Subcutaneous adipose tissue (tissue), 4 donors: ENCODE measurements around the gene UCP3. TPM values are rescaled to one million over a fixed set of nuclear protein-coding genes. Genes with fewer than 3 reads are reported as not detected.

Source experiments
- CTCF ChIP-seq: fragments of 450-650 bp; IDR thresholded peaks from one replicate; pipeline ENCODE4 v1.5.1; 2016; ENCODE audit warnings: low read depth, mild to moderate bottlenecking, control low read depth, antibody characterized with exemption, moderate library complexity
- total RNA-seq, 4 donors: library from RNA; depleted of rRNA; stranded (reverse); fragments of >200 nt; gene quantifications; one replicate each; pipeline ENCODE4 v1.1.0, GENCODE V29; 2016

Gene UCP3
- total RNA-seq, 4 donors from 2014 or later: 0.44 to 1.7 (median 0.78) TPM

- no peak for TF ChIP-seq CTCF
Observed at GRCh38 chr11:73974604-73975478, 34.0 kb downstream of the UCP3 start.

GRCh38 chr11:73972620-73973449 lies 36.0 kb downstream of the UCP3 start:
- TF ChIP-seq CTCF: no peak

- no peak for TF ChIP-seq CTCF
Observed at GRCh38 chr11:73972187-73972586, 36.7 kb downstream of the UCP3 start.

- TF ChIP-seq CTCF: no peak
Observed at GRCh38 chr11:73971175-73971719, 37.6 kb downstream of the UCP3 start.

GRCh38 chr11:73969991-73970800 lies 38.7 kb downstream of the UCP3 start:
- no peak for TF ChIP-seq CTCF

GRCh38 chr11:73969091-73969490 lies 39.8 kb downstream of the UCP3 start:
- no peak for TF ChIP-seq CTCF
